GOT3 (cell line): ENCODE measurements around the gene TINCR.

Experiments used
- DNase-seq: peaks from one replicate; lab custom pipeline; 2025; ENCODE audit warnings: mixed read lengths; lab: John Stamatoyannopoulos, UW

Gene TINCR

DNA sequence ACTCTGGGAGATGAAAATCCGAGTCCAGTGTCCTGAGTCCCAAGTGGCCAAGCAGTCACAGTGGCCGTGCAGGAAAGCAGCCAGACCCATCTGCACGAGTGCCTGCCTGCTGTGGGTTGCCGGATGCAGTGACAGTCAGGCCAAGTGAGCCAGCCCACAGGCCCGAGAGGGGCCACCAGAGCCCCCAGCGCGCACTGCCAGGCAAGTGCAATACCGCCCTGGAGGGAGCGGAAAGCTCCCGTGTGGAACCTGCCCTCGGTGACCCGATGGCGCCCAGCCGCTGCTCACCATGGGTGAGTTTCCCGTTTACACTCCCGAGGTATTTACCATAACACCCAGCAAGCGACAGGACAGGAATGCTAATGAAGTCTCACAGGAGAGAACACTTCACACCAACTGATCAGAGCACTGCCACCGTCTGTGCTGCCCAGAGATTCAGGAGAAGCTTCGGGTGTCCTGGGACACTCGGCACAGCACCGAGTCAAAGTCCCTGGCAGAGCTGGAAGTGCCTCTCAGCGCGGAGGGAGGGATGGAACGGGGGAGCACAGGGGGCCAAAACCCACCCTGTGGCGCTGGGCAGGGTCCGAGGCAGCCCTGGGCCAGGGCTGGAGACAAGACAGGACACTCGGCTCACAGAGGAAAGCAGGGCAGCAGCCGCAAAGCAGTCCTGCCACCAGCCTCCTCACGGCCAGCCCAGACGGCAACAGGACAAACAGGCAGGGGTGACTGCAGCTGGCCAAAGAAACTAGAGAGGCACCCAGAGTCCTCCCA is 21.3 kb upstream of the TINCR start:
- DNase-seq, result no peak

DNA sequence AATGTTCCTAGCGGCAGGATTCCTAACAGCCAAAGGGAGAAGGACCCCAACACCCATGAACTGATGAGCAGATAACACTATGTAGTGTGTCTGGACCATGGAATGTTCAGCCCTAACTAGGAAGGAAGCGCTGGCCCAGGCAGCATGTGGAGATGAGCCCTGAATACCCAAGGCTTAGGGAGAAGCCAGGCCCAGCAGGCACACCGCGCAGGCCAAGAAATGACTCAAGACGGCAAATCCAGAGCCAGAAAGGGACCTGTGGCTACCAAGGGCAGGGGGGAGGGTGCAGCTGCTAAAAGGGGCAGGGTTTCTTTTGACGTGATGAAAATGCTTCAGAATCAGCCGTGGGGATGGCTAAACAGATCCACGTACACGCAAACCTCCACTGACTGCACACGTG is 20.7 kb upstream of the TINCR start:
- DNase-seq, result no peak

- no peak for DNase-seq
These were observed 19.9 kb upstream of the TINCR start for GRCh38 chr19:5587661-5588060.

GRCh38 chr19:5587071-5587455 is 19.3 kb upstream of the TINCR start:
- no peak for DNase-seq

DNA sequence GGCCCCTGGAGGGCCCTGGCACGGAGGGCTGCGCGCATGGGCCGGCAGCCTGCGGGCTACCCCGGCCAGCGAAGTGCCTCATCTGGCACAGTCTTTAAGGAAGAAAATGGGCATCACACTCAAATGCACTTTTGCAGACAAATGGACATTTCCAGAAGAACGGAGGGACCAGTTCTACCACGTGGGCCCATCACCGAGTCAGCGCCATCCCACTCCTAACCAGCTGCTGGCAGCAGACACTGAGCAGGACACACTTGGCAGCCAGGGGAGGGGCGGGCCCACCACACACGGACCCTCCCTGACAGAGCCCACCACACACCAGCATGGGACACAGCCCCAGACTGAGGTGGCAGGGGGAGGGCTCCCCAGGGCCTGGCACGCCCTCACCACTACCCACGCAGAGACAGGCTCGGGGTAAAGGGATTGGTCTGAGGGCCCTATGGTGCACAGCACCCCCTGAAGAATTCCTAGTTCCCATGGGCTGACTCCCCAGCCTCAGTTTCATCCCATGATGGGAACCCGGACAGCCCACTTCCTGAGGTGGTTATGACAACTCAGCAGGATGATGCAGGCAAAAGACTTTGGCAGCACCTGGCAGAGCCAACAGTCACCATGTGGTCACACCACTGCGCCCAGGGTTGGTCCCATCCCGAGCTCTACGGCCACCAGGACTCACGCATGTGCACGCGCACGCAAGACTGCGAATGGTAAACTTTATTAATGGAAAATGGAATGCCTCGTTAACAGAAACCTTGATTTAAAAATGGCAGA is 18.7 kb upstream of the TINCR start:
- no peak for DNase-seq

DNA sequence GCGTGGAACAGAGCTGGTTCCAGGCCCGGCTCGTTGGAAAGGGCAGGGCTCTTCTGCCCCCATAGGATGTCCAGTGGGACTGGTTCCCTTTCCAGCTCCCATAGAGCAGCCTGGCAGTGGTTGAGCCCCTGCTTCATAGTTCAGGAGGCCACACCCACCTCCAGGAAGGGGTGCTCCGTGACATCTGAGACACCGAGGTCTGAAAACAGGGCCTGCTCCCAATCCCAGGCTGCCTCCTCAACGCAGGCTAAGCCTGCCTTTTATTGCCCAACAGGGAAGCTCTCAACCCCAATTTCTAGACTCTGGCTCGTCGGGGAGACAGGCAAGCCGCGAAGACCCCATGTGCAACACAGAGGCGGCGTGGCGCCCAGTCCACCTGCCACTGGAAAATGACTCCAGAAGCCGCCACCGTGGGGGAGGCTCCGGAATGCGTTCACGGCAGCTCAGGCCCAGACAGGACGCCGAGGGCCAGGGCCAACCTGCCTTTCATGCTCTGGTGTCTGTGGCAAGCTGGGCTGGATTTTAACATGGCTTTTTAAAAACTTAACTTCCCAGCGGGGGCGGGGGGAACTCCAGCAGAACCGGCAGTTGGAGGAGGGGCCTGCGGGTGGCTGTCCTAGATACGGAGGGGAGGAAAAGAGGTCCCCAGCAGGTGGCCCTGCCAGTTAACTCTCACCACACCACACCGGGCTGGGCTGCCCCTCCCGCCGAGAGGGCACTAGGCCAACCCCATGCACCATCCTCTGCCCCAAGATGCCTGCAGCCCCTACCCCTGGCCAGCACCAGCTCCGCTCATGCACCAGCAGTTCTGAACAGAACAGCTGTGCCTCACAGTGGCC is 17.9 kb upstream of the TINCR start:
- no peak for DNase-seq

GRCh38 chr19:5580161-5580571 is 12.4 kb upstream of the TINCR start:
- DNase-seq, result no peak

DNA sequence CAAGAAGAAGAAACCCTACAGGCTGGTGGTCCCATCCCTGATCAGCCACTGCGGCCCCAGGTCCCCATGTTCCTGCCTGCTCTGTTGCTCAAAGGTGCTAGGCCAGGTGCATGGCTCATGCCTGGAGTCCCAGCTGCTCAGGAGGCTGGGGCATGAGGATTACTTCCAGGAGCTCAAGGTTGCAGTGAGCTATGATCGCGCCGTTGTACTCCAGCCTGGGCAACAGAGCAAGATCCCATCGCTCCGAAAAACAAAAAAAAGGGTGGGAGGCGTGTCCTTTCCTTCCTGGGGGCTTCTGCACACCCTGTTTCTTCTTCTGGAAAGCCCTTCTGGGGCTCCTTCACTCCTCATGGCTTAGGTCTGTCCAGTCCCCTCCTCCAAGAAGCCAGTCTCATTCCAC is 11.9 kb upstream of the TINCR start:
- no peak for DNase-seq

DNA sequence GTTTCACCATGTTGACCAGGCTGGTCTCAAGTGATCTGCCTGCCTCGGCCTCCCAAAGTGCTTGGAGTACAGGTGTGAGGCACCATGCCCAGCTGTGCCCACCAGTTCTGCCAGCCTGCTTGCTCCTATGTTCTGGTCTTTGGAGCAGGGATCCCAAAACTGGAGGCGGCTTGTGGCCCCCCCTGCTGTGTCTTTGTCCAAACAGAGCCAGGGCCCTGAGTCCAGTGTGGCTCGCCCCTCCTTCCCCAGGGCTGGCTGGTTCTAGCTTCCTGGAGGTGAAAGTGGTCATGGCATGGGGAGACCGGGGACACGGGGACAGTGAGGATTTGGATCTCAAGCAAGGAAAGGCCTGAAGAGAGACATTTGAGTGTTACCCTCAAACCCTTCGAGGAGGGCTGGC is 11.5 kb upstream of the TINCR start:
- DNase-seq, result no peak

GRCh38 chr19:5578097-5578846 is 10.5 kb upstream of the TINCR start:
- no peak for DNase-seq

GRCh38 chr19:5575590-5575989 is 7.8 kb upstream of the TINCR start:
- no peak for DNase-seq

DNA sequence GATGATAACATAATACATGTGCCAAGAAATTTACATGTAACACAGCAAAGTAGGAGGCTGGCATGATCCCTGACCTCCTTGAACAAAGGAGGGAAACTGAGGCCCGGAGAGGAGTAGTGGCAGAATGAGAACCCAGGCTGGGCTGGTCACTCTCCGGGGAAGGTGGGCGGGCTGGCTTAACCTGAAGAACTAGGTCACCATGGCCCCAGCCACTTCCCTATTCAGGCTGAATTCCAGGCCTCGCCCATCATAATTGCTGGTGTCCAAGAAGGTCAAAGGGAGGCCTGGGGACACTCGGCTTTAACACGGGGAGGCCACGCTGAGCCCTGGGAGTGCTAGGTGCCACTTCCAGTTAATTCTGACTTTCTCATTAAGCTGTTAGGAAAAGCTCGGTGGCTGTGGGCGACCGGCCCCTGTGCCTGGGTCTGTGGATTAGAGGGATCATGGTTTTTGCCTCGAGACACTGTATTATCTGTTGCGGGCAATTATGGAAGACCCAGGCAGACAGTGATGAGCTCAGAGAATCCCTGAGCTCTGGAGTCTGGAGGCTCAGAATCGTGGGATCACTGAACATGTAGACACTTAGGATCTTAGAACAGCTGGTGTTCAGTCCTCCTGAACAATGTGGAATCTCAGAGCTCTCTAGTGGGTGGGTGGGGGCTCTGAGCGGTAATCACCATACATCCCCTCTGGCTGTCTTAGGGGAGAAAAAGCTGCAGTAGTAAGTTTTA is 5.0 kb upstream of the TINCR start:
- no peak for DNase-seq

GRCh38 chr19:5571777-5572176 is 4.0 kb upstream of the TINCR start:
- DNase-seq, result no peak

GRCh38 chr19:5567970-5568407 is 236 bp upstream of the TINCR start:
- DNase-seq, result no peak

GRCh38 chr19:5564930-5565329 is 2.8 kb downstream of the TINCR start:
- no peak for DNase-seq

DNA sequence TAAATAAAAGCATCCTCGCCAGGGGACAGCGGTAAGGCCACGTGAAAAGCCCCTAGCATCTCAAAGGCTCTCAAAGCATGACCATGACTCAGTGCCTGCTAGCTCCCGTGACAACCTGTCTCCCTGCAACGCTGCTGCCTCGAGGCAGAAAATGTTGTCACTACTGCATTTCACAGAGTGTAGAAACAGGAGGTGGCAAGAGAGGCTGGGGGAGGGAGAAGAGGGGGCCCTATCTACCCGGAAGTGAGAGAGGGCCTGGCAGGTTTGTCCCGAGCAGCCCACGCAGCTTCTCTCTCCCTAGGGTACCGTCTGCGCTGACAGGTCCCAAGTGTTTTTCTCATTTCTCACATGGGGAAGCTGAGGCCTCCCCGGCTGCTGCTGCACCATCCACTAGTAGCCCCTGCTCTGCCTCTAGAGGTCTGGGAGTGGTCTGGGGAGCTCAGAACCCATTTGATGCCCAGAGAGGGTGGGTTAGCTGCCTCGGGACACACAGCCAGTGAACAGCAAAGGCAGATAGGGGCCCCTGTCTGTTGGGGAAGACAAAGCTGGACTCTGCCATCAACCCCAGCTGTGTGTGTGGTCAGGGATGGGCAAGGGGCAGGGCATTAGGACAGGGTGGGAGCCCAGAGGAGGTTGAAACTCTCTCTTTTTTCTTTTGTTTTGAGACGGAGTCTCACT is 3.7 kb downstream of the TINCR start:
- no peak for DNase-seq

DNA sequence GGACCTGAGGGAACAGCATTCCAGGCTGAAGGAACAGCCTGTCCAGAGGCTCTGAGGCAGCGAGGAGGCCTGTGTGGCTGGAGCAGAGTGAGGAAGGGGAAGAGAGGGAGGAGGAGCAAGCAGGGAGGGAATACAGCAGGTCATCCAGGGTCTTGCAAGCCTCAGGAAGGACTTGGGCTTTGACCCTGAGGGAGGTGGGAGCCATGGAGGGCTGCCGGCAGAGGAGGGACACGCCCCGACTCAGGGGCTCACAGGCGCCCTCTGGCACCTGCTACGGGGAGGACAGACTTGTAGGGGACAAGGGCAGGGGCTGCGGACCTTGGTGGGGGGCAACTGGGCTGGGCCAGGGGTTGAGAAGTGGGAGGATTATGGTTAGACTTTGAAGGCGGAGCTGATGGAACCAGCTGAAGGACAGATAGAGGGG is 4.7 kb downstream of the TINCR start:
- no peak for DNase-seq

GRCh38 chr19:5562280-5562679 is 5.5 kb downstream of the TINCR start:
- DNase-seq, result no peak

- no peak for DNase-seq
These were observed 6.2 kb downstream of the TINCR start for GRCh38 chr19:5561559-5561958.

GRCh38 chr19:5560156-5560555 is 7.6 kb downstream of the TINCR start:
- DNase-seq, result no peak

GRCh38 chr19:5559804-5560133 is 8.0 kb downstream of the TINCR start:
- DNase-seq, result no peak
